ENCODE measurements around the gene ADAMTS9. TPM values are rescaled to one million over a fixed set of nuclear protein-coding genes. Genes with fewer than 3 reads are reported as not detected.

Gene ADAMTS9
- total and polyA plus RNA-seq, 4 experiments from 2014 or later = not detected

DNA sequence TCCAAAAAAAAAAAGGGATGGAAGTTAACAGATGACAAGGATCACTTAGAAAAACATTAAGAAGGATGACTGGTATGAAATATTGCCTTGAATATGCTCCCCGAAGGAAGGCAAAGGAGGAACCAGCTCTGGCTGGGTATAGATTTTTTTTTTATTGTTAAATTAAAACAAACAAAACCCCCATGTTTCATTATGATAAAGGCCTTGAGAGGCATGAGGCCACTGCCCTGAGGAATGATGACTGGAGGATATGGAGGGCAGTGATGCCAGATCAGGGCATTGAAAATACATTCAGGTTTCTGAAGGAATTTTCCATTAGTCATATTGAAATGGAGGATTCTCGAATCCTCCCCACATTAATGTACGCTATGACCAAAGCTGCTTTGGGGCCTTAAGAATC, 120.9 kb downstream of the ADAMTS9 start:
- no peak for DNase-seq
- Histone ChIP-seq H3K9me3 (ENCODE audit: control insufficient read depth in 1 of 2, low read length in 2 of 2) (no peaks in the 10 kb centered on the region), H3K27me3 (ENCODE audit: insufficient read depth, low read length) (no peaks in the 10 kb centered on the region), H3K4me3 (ENCODE audit: low read length in 2 of 2) (no peak overlapping the region), H3K27ac (ENCODE audit: low read depth, low read length) (no peak overlapping the region), H3K4me1 (ENCODE audit: insufficient read depth, low read length) (no peaks in the 10 kb centered on the region), H3K36me3 (ENCODE audit: insufficient read depth, low read length) (no peaks in the 10 kb centered on the region)
- ChIA-PET POLR2A (ENCODE audit: partially characterized antibody) (no interaction called here), CTCF (ENCODE audit: partially characterized antibody) (no interaction called here)
- H3K9me3 Mint-ChIP-seq = peaks cover 0 to 2% (median 0%) of the 10 kb centered on the region in 8 donors
- H3K27me3 Mint-ChIP-seq = peaks cover 0 to 3% of the 10 kb centered on the region in 2 donors
- H3K4me1 Mint-ChIP-seq = no peaks in the 10 kb centered on the region
- H3K4me3 Mint-ChIP-seq = no peak overlapping the region
- intact Hi-C loops (cut with micrococcal nuclease) = no loop called here
- no peak overlapping the region for H3K27ac Mint-ChIP-seq
- no peaks in the 10 kb centered on the region for H3K36me3 Mint-ChIP-seq

DNA sequence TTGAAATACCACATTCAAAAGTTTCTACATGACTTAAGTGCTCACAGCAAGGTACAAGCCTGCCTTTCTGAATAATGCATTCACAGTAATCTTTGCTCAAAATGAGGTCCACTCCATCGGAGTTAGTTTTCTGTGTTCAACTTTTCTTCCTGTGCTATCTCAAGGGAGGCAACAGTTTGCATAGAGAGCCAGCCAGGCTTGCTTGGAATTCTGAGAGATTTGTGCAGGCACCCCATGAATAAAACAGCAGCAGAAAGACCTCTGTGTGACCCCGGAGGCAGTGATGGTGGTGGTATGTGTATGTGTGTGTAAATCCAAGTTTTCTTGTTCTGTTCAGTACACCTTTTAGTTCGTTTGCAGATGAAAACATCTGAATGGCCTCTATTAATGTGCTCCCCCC, 124.0 kb downstream of the ADAMTS9 start:
- ChIA-PET CTCF (ENCODE audit: partially characterized antibody) (no interaction called here), POLR2A (ENCODE audit: partially characterized antibody) (no interaction called here)
- no peak overlapping the region for H3K4me3 ChIP-seq (ENCODE audit: low read length in 2 of 2)
- no peaks in the 10 kb centered on the region for H3K36me3 ChIP-seq (ENCODE audit: insufficient read depth, low read length)
- no peak for DNase-seq
- H3K27me3 ChIP-seq (ENCODE audit: insufficient read depth, low read length) = no peaks in the 10 kb centered on the region
- H3K9me3 ChIP-seq (ENCODE audit: control insufficient read depth in 1 of 2, low read length in 2 of 2) = no peaks in the 10 kb centered on the region
- Mint-ChIP-seq H3K27me3 (peaks cover 0 to 3% of the 10 kb centered on the region in 2 donors), H3K36me3 (no peaks in the 10 kb centered on the region), H3K4me1 (no peaks in the 10 kb centered on the region), H3K27ac (no peak overlapping the region), H3K9me3 (no peaks in the 10 kb centered on the region), H3K4me3 (no peak overlapping the region)
- intact Hi-C loops (cut with micrococcal nuclease) = no loop called here
- no peak overlapping the region for H3K27ac ChIP-seq (ENCODE audit: low read depth, low read length)
- H3K4me1 ChIP-seq (ENCODE audit: insufficient read depth, low read length) = no peaks in the 10 kb centered on the region

DNA sequence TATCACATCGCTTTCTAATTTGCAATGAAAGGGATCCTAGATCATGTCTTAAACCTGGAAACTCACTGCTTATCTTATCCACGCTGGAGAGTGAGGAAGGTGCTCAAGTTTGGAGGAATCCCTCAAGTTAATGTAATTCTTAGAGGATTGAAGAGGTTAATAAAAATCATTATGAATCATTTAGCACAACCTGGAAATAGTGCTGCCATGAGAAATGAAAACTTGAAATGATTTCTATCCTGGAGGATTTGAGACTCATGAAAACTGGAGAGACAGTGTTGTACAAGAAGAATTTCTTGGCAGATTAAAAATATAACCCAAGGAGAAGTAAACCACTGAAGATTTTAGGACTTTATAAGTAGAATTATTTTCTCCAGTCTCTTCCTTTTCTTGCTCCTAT, 125.9 kb downstream of the ADAMTS9 start:
- Histone ChIP-seq H3K4me3 (ENCODE audit: low read length in 2 of 2) (no peak overlapping the region), H3K27ac (ENCODE audit: low read depth, low read length) (no peak overlapping the region), H3K36me3 (ENCODE audit: insufficient read depth, low read length) (no peaks in the 10 kb centered on the region), H3K27me3 (ENCODE audit: insufficient read depth, low read length) (no peaks in the 10 kb centered on the region), H3K9me3 (ENCODE audit: control insufficient read depth in 1 of 2, low read length in 2 of 2) (no peaks in the 10 kb centered on the region), H3K4me1 (ENCODE audit: insufficient read depth, low read length) (no peaks in the 10 kb centered on the region)
- peaks cover 0 to 2% (median 0%) of the 10 kb centered on the region in 8 donors for H3K9me3 Mint-ChIP-seq
- H3K27me3 Mint-ChIP-seq = peaks cover 0 to 3% of the 10 kb centered on the region in 2 donors
- H3K27ac Mint-ChIP-seq = no peak overlapping the region
- no peak overlapping the region for H3K4me3 Mint-ChIP-seq
- intact Hi-C loops (cut with micrococcal nuclease) = no loop called here
- no peaks in the 10 kb centered on the region for H3K4me1 Mint-ChIP-seq
- POLR2A ChIA-PET (ENCODE audit: partially characterized antibody) = no interaction called here
- DNase-seq = no peak
- CTCF ChIA-PET (ENCODE audit: partially characterized antibody) = no interaction called here
- H3K36me3 Mint-ChIP-seq = no peaks in the 10 kb centered on the region

DNA sequence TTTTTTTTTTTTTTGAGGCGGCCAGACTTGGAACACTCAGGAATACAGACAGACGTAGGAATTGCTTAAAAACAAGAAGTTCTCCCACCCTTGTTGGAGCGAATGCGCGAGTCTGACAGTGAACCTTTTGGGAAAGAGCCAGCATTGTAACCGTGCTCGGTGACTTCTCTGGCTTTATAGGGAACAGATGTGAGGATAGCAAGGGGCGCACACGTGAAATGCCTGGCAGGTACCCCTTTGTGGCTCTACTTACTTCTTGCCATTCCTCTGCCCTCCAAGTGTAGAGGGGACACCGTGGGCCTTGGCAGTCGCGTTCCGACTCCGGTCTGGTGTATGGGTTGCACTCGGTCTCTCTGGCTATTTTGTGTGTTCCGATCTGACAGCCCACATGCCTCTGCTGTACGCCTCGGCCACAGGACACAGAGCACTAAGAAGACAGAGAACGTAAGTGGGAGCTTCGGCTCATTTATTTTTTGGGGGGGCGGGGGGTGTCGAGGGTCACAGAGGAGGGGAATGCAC, 126.4 kb downstream of the ADAMTS9 start:
- Mint-ChIP-seq H3K4me1 (no peaks in the 10 kb centered on the region), H3K36me3 (no peaks in the 10 kb centered on the region), H3K27ac (no peak overlapping the region), H3K9me3 (peaks cover 0 to 2% (median 0%) of the 10 kb centered on the region in 8 donors), H3K27me3 (peaks cover 0 to 2% of the 10 kb centered on the region in 2 donors), H3K4me3 (no peak overlapping the region)
- intact Hi-C loops (cut with micrococcal nuclease) = no loop called here
- ChIA-PET POLR2A (ENCODE audit: partially characterized antibody) (no interaction called here), CTCF (ENCODE audit: partially characterized antibody) (no interaction called here)
- H3K27ac ChIP-seq (ENCODE audit: low read depth, low read length) = no peak overlapping the region
- H3K4me3 ChIP-seq (ENCODE audit: low read length in 2 of 2) = no peak overlapping the region
- H3K4me1 ChIP-seq (ENCODE audit: insufficient read depth, low read length) = no peaks in the 10 kb centered on the region
- H3K36me3 ChIP-seq (ENCODE audit: insufficient read depth, low read length) = no peaks in the 10 kb centered on the region
- no peaks in the 10 kb centered on the region for H3K9me3 ChIP-seq (ENCODE audit: control insufficient read depth in 1 of 2, low read length in 2 of 2)
- no peak for DNase-seq
- H3K27me3 ChIP-seq (ENCODE audit: insufficient read depth, low read length) = no peaks in the 10 kb centered on the region

DNA sequence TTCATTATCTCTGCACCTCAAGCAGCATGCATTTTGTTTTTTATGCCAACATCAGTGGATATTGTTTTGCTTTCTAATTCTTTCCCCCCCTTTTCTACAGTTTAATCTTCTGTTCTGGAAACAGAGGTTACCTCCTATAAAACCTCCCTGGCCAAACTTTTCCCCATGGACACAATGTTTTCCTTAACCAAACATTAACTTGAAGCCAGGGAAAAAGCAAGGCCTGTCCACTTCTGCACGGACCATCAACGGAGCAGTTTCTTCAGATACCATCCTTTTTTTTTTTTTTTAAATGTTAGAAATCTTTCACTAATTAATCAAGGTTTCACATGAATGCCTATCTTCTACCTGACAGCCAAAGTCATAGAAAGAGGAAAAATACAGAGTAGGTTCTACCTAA, 127.0 kb downstream of the ADAMTS9 start:
- H3K36me3 Mint-ChIP-seq = no peaks in the 10 kb centered on the region
- Histone ChIP-seq H3K4me1 (ENCODE audit: insufficient read depth, low read length) (no peaks in the 10 kb centered on the region), H3K27ac (ENCODE audit: low read depth, low read length) (no peak overlapping the region), H3K9me3 (ENCODE audit: control insufficient read depth in 1 of 2, low read length in 2 of 2) (no peaks in the 10 kb centered on the region), H3K27me3 (ENCODE audit: insufficient read depth, low read length) (no peaks in the 10 kb centered on the region), H3K4me3 (ENCODE audit: low read length in 2 of 2) (no peak overlapping the region), H3K36me3 (ENCODE audit: insufficient read depth, low read length) (no peaks in the 10 kb centered on the region)
- H3K9me3 Mint-ChIP-seq = peaks cover 0 to 2% (median 0%) of the 10 kb centered on the region in 8 donors
- no peaks in the 10 kb centered on the region for H3K4me1 Mint-ChIP-seq
- DNase-seq = no peak
- H3K27me3 Mint-ChIP-seq = peaks cover 0 to 2% of the 10 kb centered on the region in 2 donors
- H3K4me3 Mint-ChIP-seq = no peak overlapping the region
- POLR2A ChIA-PET (ENCODE audit: partially characterized antibody) = no interaction called here
- no peak overlapping the region for H3K27ac Mint-ChIP-seq
- CTCF ChIA-PET (ENCODE audit: partially characterized antibody) = no interaction called here
- intact Hi-C loops (cut with micrococcal nuclease) = no loop called here

DNA sequence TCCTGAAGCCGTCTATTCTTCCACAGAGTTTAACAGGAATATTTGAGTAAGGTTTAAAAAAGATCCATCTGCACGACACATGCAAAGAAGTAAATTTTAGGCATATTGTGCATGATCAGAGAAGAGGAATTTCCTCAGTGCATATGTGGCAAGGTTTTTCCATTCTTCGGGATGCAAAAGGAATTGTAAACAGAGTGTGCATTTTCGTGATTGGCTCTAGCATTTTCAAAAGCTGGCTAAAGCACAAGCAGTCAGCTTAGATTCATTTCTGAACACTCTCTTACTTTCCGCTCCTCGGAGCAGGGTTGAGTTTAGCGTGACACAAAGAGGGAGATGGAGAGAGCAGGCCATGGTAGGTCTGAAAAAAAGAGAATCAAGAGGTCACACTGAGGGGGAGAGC, 128.2 kb downstream of the ADAMTS9 start:
- no peak for DNase-seq
- H3K9me3 ChIP-seq (ENCODE audit: control insufficient read depth in 1 of 2, low read length in 2 of 2) = no peaks in the 10 kb centered on the region
- no peaks in the 10 kb centered on the region for H3K4me1 ChIP-seq (ENCODE audit: insufficient read depth, low read length)
- no peak overlapping the region for H3K4me3 Mint-ChIP-seq
- H3K27me3 ChIP-seq (ENCODE audit: insufficient read depth, low read length) = no peaks in the 10 kb centered on the region
- intact Hi-C loops (cut with micrococcal nuclease) = no loop called here
- H3K27ac ChIP-seq (ENCODE audit: low read depth, low read length) = no peak overlapping the region
- H3K36me3 Mint-ChIP-seq = no peaks in the 10 kb centered on the region
- H3K4me1 Mint-ChIP-seq = no peaks in the 10 kb centered on the region
- ChIA-PET POLR2A (ENCODE audit: partially characterized antibody) (no interaction called here), CTCF (ENCODE audit: partially characterized antibody) (no interaction called here)
- H3K36me3 ChIP-seq (ENCODE audit: insufficient read depth, low read length) = no peaks in the 10 kb centered on the region
- no peak overlapping the region for H3K4me3 ChIP-seq (ENCODE audit: low read length in 2 of 2)
- H3K9me3 Mint-ChIP-seq = peaks cover 0 to 2% (median 0%) of the 10 kb centered on the region in 8 donors
- peaks cover 2 to 3% of the 10 kb centered on the region in 2 donors for H3K27me3 Mint-ChIP-seq
- no peak overlapping the region for H3K27ac Mint-ChIP-seq

DNA sequence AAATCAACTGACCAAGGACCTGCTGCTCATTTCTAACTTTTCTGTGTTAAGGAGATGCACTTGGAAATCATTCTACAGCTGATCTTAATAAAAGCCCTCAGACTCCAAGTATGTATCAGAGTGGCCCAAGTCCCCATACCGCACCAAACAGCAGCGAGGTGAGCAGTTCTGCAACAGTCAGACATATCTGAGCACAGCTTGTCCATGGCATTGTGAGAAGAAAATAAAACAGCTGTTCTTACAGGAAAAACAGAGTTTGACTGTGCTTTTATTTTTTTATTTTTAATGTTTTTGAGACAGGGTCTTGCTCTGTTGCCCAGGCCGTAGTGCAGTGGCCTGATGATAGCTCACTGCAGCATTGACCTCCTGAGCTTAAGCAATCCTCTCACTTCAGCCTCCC, 131.8 kb downstream of the ADAMTS9 start:
- Histone ChIP-seq H3K4me1 (ENCODE audit: insufficient read depth, low read length) (no peaks in the 10 kb centered on the region), H3K9me3 (ENCODE audit: control insufficient read depth in 1 of 2, low read length in 2 of 2) (no peaks in the 10 kb centered on the region), H3K27ac (ENCODE audit: low read depth, low read length) (no peak overlapping the region), H3K4me3 (ENCODE audit: low read length in 2 of 2) (no peak overlapping the region), H3K36me3 (ENCODE audit: insufficient read depth, low read length) (no peaks in the 10 kb centered on the region), H3K27me3 (ENCODE audit: insufficient read depth, low read length) (no peaks in the 10 kb centered on the region)
- Mint-ChIP-seq H3K4me1 (no peaks in the 10 kb centered on the region), H3K36me3 (no peaks in the 10 kb centered on the region), H3K27me3 (peaks cover 2 to 3% of the 10 kb centered on the region in 2 donors), H3K4me3 (no peak overlapping the region), H3K27ac (no peak overlapping the region), H3K9me3 (peaks cover 0 to 2% (median 0%) of the 10 kb centered on the region in 8 donors)
- intact Hi-C loops (cut with micrococcal nuclease) = no loop called here
- CTCF ChIA-PET (ENCODE audit: partially characterized antibody) = no interaction called here
- POLR2A ChIA-PET (ENCODE audit: partially characterized antibody) = no interaction called here
- DNase-seq = no peak

DNA sequence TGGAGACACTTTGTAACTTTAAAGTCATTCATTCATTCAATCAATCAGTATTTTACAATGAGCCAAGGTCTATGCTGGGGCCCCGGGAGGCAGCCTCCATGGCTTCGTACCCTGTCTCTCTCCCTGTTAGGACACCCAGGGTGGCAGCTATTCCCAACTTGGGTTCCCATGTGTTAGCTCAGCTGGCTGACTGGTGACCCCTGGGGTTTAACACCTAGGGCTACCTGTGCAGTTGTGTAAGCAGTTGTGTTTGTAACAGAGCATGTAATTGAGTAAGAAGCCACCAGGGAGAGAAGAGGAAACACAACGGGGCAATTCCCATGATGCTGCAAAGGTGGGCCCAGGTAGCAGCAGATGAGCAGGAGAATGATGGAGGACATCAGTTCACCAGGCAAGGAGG, 132.4 kb downstream of the ADAMTS9 start:
- DNase-seq = no peak
- H3K27me3 Mint-ChIP-seq = peaks cover 2 to 3% of the 10 kb centered on the region in 2 donors
- ChIA-PET POLR2A (ENCODE audit: partially characterized antibody) (no interaction called here), CTCF (ENCODE audit: partially characterized antibody) (no interaction called here)
- H3K36me3 Mint-ChIP-seq = no peaks in the 10 kb centered on the region
- Histone ChIP-seq H3K9me3 (ENCODE audit: control insufficient read depth in 1 of 2, low read length in 2 of 2) (no peaks in the 10 kb centered on the region), H3K27ac (ENCODE audit: low read depth, low read length) (no peak overlapping the region), H3K4me1 (ENCODE audit: insufficient read depth, low read length) (no peaks in the 10 kb centered on the region), H3K4me3 (ENCODE audit: low read length in 2 of 2) (no peak overlapping the region), H3K27me3 (ENCODE audit: insufficient read depth, low read length) (no peaks in the 10 kb centered on the region), H3K36me3 (ENCODE audit: insufficient read depth, low read length) (no peaks in the 10 kb centered on the region)
- H3K27ac Mint-ChIP-seq = no peak overlapping the region
- H3K4me1 Mint-ChIP-seq = no peaks in the 10 kb centered on the region
- intact Hi-C loops (cut with micrococcal nuclease) = no loop called here
- peaks cover 0 to 2% (median 0%) of the 10 kb centered on the region in 8 donors for H3K9me3 Mint-ChIP-seq
- H3K4me3 Mint-ChIP-seq = no peak overlapping the region

Data from CD4-positive, alpha-beta memory T cell (primary cell).